Endometrial microvascular endothelial cells (primary cell): ENCODE results near the gene NEGR1. TPM values are rescaled to one million over a fixed set of nuclear protein-coding genes. Genes with fewer than 3 reads are reported as not detected.

ENCODE experiments used
- in situ Hi-C: cut with HindIII; loops from 2 replicates; pipeline ENCODE4 v1.10.0; 2017; ENCODE audit warnings: low sequenced_read_pairs, low pct_unique_long_range_greater_than_20kb; ENCODE audit errors: inconsistent ontology term
- total RNA-seq: library from RNA; depleted of rRNA; stranded (reverse); fragments of >200 nt; gene quantifications from one replicate; pipeline ENCODE4 v1.2.3, GENCODE V29; 2015; ENCODE audit errors: inconsistent ontology term

Gene NEGR1
- total RNA-seq, 1 donor from 2014 or later = 7.2 TPM

DNA sequence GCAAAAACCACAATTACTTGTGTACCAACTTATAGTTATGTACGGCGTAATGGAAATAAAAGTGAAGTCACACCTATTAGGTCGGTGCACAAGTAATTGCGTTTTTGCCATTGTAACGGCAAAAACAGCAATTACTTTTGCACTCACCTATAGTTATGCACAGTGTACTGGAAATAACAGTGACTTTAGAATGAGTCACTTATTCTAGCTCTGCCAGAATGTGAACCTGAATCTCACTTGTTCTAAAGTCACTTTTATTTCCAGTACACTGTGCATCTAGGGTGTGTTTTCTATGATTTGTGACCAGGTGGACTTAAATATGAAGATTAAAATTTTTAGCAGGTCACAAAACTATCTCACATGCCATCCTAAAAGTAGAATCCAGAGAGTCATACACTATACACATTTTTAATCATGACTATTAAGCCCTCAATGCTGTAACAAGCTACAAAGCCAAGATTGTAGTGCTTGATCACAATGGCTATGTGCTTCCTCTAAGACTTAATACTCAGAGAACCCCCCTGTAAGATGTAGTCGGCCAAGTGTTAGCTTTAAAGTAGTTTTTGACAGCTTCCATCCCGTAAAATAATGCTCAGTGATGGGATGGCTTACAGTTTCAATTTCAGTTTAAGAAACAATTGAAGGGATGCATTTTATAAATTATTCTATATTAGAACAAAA lies 218.8 kb downstream of the NEGR1 start:
- in situ Hi-C loops = no loop called here

DNA sequence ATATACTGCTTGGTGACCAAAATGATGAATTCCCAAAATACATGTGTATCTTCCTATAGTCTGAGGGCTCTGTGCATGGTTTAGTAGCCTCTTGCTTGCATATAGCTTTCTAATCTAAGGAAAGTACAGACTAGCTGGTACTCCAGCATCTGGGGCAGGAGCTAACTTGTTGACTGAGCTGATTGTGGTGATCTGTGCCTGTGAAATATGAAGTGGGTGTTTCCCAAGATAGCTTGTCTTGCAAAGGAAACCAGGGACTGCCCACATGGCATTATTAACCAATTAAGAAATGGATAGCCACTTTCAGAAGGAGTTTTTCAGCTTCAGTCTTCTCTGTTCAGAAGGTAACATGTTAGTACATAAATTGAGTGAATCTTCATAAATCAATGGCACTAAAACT lies 219.8 kb downstream of the NEGR1 start:
- in situ Hi-C loops = no loop called here

DNA sequence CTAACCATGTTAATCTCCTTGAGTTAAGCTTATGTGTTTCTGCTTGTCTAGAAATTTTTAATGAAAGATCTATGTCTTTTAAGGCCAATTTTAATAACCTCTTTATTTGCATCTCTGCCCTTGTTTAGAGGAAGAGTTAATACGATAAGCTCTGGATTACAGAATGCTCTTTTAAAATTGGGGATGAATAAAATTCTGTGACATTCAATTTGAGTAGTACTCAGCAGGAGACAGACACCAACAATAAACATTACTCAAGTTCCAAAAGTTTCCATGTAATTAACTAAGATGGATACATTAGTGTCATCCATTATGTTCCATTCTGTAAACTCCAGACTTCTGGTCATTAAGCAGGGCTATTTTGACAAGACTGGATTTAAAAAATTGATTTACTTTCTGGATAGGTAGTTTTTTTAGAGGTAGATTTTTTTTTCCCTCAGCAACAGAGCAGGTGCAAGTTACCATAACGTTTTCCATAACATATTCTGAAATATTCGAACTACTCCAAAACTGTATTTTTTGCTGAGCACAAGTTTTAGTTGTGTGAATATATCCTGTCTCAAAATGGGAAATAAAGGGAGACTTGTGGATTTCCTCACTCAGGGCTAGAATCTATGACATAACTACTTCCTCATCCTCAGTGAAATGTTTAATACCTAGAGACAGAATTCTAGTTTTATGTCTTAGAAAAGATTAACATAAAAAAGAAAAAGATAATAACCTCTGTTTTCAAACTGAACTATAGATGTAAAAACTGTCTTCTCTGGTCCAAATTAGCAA lies 221.7 kb downstream of the NEGR1 start:
- in situ Hi-C loops = no loop called here

DNA sequence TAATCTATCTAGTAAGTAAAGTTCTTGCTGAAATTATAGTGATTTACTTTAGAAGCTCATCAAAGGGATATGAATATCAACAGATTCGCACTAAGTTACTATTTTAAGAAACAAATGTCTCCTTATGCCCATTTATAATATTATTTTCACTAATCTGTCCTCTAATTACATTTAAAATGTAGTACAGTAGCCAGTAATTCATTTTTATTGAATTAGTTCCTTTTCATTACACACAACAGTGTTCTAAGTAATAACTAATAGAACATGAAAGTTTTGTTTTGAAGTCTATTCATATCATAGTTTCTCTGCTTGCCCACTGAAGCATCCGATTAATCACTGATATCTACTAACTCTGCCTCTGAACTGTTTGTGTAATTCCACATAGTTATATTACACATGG lies 225.8 kb downstream of the NEGR1 start:
- in situ Hi-C loops = no loop called here

DNA sequence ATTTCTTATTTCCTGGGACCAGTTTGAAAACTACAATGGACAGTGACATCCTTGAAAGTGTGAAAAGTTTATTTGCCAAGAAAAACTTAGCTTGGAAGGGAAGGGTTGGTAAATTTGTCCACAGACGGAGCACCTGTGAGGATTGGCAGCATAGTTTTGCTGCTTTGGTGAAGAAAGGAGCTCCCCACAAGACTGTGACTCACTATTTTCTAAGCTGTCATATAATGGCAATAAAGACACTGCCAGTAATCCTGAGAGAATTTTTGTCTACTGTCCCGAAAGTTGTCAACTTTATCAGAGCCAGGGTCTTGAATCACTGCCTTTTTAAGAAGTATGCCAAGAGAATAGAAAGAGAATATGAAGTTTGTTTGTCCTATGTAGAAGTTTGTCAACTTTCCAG lies 230.8 kb downstream of the NEGR1 start:
- in situ Hi-C loops = no loop called here

DNA sequence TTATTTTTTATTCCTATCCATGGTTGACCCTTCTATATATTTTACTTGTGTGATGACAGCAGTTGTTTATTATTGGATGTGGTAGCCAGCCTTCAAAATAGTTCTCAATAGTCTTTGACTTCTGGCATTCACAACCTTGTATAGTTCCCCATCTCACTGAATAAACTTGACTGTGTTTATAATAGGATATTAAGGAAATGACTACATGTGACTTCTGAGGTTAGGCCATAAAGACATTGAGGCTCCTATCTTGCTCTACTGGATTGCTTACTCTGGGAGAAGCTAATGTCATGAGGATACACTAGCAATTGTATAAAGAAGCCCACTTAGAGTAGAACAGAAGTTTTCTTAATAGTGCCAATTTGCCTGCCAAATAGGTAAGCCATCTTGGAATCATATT lies 231.8 kb downstream of the NEGR1 start:
- in situ Hi-C loops = no loop called here

DNA sequence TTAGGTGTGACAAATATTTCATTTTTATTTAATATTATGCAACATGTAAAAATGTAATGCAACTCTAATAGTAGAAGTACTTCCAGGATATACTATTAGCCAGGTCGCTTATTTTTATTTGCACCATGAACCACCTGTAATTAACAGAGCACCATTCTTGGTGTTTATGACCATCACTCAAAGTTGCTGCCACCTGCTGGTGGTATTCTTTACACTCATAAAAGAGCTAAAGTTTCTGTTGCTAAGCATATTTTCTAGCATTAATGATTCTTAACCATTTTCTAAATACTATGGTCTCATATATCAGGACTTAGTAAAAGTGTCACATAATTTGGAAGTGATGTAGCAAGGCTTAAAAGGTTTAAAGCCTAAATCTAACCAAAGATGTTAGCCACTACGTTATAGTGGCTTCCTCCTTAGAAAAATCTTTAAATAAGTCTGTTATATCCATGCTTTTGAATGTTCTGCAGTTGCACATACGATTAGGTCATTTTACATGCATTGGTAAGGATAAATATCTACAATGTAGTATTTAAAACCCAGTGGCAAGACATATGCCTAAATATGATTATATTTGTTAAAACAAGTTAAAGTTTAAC lies 244.5 kb downstream of the NEGR1 start:
- in situ Hi-C loops = no loop called here

DNA sequence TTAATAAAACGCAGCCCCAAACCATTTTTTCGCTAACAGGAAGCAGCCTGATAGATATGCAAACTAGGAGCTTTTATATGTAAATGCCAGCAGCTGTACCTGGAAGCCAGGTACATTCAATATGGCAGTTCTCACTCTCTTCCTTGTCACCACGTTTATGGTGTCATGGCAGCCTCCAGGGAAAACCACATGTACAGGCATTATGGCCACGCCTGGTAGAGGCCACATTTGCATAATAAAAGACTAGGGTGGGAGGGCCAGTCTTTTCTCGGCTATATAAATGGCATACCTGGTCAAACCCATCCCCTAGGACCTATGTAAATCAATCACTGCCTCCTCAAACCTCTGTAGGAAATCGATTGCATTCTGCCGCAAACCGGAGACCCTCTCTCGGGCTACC lies 247.5 kb downstream of the NEGR1 start:
- in situ Hi-C loops = no loop called here

DNA sequence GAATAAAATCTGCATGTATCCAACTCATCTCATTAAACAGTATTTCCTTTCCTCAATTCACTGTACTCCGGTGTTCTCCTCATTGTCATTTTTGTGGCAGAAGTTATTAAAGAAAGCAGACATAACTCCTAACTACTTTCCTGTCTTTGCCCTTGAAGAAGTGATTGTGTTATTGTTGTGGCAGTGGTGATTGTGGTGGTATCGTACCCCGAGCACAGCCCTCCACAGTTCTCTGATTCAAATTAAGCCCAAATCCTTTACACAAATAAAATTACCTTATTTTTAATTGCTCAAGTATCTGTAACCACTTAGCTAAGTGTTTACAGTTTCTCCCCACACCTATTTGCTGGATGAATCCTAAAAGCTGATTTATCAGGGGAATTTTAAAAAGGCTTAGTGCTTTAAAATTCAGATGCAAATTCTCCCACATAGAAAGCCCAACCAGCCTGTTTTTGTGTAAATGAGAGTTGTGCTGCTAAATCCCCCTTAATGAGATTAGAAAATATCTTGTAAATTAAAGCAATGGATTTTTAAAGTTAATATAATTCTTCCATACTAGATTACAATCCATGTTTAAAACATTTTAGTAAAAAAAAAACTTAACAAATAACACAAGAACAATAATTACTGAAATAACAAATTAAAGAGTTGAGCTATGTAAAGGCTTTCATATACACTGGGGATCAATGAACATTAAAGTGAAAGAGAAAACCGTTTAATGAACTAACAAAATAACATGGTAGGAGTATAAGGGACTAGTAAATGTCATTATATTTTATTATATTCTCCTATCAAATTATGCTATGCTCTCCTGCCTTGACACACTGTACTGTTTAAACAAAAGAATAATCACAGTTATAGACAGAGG lies 259.0 kb downstream of the NEGR1 start:
- in situ Hi-C loops = no loop called here

DNA sequence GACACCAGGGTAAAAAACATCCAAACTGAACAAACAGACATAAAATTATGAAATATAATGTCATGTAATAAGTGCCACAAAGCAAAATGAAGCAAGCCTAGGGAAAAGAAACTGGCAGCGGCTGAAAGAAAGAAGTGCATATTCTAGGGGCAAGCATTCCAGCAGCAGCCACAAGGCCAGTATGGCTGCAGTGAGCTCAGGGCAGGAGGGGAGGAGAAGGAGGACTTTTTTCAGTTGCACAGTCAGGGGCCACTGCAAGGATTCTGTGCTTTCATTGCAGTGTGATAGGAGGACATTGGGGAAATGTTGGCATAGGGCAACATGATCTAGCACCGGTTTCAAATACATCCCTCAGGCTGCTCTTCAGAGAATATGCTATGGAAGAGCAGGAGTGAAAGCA lies 263.8 kb downstream of the NEGR1 start:
- in situ Hi-C loops = no loop called here

DNA sequence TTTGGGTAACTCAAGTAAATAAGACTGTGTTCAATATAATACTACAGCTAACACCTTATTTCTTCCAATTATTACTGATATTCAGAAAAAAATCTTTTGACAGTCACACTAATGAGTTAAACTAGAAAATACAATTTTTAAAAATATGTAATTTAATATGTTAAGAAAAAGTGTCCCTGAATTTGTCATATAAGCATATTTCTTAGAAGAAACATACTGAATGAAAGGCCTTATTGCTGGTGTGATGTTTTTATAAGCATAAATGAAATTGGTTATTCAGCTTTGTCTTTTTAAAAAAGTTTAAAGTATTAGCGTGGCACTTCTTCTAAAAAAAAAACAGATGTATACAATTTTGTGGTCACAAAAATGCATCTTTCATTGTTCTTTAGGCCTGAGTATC lies 267.3 kb downstream of the NEGR1 start:
- in situ Hi-C loops = no loop called here

DNA sequence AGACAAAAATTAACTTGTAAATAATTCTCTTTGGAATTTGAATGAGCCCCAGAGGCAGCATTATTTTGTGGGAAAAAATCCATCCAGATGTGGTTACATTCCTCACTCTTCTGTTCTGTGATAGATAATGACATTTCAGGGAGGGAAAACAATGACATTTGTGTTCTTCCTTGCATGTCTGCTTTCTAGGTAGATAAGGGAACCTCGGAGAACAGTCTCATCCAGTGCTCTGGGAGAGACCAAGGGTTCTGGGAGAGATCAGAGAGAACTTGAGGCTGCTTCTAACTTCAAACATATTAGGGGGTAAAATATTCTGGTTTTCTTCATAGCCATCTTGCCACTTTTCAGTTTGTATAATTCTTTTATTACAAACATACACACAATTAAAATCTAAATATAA lies 269.2 kb downstream of the NEGR1 start:
- in situ Hi-C loops = no loop called here

DNA sequence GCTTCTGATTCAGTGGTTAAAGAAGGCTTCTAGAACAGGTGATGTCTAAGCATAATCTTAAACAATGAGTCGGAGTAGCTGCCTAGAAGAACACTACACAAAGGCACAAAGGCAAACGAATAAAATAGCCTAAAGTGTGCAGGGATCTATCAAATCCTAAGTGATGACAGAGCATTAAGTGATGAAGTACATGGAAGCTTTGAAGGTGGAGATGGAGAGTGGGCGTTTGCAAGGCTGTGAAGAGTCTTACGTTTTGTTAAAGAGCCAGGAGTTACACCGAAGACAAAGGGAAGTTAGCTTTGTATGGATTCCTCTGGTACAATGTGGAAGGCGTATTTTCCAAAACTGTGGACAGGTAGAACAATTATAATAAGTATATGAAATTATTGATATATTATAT lies 270.6 kb downstream of the NEGR1 start:
- in situ Hi-C loops = no loop called here

DNA sequence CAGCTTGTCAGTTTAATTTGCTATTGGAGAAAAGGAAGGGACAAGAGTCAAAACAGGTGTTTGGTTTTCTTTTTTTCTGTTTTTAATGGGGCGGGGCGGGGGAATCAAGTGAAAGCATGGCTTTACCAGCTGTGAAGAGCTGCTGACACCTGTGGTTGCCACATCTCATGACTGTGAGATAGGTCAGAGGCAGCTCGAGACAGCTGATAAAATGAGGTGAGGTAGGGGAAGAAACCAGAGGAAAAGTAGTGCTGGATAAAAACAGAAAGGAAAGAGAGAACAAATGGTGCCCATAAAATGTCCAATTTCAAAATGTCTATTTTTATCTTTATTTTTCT lies 272.3 kb downstream of the NEGR1 start:
- in situ Hi-C loops = no loop called here

DNA sequence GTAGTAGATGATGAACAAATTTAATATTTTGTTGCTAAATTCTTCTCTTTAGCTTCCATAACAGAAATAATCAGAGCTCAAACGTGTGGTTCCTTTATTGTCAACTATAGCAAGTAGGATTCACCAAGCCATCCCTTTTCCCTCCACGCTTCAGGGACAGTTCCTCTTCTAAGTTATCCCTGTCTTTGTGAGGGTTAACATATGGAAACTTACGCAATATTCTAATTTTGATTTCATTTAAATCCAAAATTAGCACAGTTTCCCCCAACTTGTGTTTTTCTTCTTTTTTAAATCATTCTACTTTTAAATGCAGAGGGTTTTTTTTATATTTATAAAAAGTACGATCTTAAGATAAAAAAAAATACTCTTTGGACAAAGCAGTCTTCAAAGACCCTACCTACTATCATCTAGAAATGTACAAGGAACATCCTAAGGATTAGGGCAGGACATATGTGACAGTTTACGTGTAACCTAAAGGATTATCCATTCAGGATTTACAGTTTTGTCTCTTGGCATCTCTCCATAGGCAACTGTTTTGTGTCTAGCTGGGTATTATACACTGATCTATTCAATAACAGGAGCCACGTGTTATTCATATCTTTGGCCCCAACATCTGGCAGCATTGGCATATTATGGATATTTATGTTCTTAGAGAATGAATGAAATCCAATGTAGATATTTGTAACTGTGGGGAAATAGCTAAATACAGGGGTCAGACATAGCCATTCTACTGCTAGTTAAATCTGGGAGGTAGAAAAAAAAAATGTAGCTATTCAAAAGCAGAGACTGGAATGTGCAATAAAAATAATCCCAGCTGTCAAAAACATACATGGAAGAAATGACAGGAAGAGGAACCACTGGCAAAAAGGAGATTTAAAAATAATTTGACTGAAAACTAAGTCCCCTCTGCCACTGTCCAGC lies 272.9 kb downstream of the NEGR1 start:
- in situ Hi-C loops = no loop called here

DNA sequence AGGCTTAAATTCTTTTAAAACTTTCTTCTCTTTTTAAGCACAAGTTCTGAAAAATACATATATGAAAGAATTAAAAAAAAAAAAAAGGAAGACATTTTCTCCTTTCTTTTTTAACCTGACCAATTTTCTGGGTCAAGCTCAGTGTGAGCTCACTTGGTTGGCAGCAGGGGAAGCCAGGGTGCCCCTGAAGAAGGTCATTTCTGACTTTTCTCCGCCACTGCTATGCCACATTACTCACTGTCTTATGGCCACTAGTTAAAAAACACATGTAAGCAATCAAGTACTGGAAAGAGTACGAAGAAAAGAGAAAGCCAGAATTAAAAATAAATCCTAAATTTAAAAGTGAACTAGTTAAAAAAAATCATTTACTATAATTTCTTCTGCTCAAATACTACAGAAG lies 275.0 kb downstream of the NEGR1 start:
- in situ Hi-C loops = no loop called here

DNA sequence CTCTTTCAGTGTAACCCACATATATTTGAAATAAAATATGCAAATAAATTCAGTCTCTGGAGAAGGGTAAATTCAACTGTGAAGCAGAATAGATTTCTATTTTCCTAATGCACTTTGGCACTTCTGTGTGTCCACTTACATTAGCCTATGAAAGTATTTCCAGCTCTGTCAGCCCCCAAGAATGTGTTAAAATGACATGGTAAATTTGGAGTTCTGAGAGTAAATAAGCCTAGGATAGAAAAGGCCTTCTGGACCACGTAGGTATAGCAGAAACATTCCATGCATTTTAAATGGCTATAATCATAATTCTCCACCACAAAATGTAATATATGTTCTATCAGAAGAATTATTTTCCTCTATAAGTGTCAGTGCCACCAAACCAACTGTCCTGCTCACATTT lies 276.2 kb downstream of the NEGR1 start:
- in situ Hi-C loops = no loop called here

DNA sequence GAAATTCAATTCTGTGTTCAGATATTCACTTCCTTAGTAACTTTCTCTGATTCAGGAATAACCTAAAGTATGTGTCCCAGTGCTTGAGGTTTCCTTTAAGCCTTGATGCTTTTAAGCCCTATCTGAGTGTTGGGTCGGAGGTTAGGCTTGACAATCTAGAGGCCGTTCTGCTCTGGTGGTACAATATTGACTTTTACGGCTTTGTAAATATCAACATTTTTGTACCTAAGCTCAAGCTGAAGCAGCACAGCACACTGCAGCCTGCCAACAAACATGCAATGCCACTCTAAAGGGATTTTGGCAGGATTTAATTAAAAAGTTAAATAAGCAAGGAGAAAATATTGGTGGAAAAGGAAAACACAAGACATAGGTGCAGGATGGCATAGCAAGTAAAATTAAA lies 279.2 kb downstream of the NEGR1 start:
- in situ Hi-C loops = no loop called here

DNA sequence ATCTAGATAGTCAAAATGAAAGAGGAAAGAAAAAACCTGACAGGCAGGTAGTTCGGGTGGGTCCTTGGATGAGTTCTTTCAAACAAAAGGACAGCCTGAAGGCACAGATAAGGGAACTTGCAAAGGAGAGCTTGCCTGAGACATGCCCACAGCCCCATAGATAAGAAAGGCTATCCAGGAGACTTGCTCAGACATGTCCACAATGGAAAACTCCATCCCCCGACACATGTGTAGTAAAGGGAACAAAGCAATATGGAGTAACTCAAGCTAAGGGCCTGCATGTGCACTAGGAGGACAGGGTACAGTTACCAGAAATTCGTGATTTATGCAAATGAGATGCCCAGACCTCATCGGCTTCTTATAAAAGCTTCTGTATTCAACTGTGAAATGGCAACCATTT lies 281.5 kb downstream of the NEGR1 start:
- in situ Hi-C loops = no loop called here
